SH-SY5Y (cell line): ENCODE results near the gene RPS26.

Experiments
- GATA2 ChIP-seq: IDR thresholded peaks from 2 replicates; pipeline ENCODE4 v1.6.1; 2011; ENCODE audit warnings: mild to moderate bottlenecking, low read depth, low read length
- GATA3 ChIP-seq: IDR thresholded peaks from 2 replicates; pipeline ENCODE4 v1.6.1; 2011; ENCODE audit warnings: low read depth, mild to moderate bottlenecking, low read length, moderate library complexity

RPS26 gene

GRCh38 chr12:56042843-56043242, 1.1 kb downstream of the RPS26 start:
- TF ChIP-seq GATA3 (no peak), GATA2 (no peak)

GRCh38 chr12:56046027-56046780, 4.5 kb downstream of the RPS26 start:
- no peak for TF ChIP-seq GATA2
- no peak for TF ChIP-seq GATA3

- TF ChIP-seq GATA3 (no peak), GATA2 (no peak)
Measured at GRCh38 chr12:56053407-56053893, 11.7 kb downstream of the RPS26 start.

DNA sequence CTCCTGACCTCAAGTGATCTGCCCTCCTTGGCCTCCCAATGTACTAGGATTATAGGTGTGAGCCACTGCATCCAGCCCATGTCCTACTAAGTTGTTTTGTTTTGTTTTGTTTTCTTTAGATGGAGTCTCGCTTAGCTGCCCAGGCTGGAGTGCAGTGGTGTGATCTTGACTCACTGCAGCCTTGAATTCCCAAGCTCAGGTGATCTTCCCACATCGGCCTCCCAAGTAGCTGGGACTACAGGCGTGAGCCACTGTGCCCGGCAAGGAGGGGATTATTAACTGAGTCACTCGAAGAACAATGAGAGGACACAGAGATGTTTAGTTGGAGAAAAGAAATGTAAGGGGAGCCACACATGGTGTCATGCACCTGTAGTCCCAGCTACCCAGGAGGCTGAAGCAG, 20.3 kb downstream of the RPS26 start:
- TF ChIP-seq GATA2 (no peak), GATA3 (no peak)

DNA sequence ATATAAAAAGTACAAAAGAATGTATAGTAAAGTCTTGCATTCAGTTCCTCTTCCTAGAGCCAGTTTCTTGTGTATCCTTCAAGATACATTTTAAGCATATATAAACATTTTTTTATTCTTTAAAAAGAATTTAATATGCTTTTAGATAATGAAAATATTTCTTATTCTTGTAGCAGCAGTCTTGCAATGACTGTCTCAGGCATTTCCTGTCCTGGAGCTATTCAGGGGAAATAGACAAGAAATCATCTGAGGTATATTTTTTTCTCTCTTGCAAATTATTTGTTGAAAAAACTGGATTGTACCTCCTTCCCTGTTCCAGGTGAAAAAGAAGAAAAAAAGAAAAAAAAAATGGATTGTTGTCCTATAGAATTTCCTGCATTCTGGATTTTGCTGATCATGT, 21.3 kb downstream of the RPS26 start:
- TF ChIP-seq GATA2 (no peak), GATA3 (no peak)

DNA sequence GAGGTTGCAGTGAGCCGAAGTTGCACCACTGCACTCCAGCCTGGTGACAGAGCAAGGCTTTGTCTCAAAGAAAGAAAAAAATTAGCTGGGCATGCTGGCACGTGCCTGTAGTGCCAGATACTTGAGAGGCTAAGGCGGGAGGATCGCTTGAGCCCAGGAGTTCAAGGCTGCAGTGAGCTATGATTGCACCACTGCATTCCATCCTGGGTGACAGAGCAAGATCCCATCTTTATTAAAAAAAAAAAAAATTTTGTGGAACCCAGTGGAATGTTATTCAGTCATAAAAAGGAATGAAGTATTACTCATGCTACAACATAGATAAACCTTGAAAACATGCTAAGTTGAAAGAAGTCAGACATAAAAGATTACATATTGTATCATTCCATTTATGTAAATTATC, 29.9 kb downstream of the RPS26 start:
- no peak for TF ChIP-seq GATA2
- TF ChIP-seq GATA3: no peak

DNA sequence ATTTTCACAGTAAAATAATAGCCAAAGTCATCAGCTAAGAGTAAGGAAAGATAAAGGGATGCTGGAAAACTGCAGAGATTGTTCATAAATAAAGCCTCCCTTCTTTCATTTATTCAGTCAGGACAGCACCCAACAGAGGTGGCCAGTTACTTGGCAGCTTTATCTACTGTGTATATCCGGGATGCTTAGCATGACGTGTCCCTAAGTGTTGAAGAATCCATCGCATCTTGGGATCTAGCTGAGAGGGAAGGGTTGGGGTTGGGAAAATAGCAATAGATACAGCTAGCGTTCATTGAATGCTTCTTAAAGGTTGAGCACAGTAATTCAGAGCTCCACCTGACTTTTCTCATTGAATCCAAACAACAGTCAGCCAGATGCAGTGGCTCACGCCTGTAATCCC, 32.7 kb downstream of the RPS26 start:
- no peak for TF ChIP-seq GATA2
- TF ChIP-seq GATA3: no peak

DNA sequence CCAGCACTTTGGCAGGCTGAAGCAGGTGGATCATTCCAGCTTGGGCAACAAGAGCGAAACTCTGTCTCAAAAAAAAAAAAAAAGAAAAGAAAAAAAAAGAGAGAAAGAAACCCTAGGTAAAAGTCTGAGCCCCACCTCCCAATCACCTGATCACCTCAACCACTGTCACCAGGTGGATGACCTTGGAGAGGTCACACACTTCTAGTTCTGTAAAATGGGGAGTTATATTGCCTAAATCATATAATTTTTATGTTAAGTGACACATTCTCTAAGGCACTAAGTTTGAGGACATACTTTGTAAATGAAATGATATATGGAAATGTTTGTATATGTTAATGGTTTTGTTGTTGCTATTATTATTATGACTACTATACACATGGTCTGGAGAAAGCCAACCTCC, 36.7 kb downstream of the RPS26 start:
- TF ChIP-seq GATA3: no peak
- TF ChIP-seq GATA2: no peak

DNA sequence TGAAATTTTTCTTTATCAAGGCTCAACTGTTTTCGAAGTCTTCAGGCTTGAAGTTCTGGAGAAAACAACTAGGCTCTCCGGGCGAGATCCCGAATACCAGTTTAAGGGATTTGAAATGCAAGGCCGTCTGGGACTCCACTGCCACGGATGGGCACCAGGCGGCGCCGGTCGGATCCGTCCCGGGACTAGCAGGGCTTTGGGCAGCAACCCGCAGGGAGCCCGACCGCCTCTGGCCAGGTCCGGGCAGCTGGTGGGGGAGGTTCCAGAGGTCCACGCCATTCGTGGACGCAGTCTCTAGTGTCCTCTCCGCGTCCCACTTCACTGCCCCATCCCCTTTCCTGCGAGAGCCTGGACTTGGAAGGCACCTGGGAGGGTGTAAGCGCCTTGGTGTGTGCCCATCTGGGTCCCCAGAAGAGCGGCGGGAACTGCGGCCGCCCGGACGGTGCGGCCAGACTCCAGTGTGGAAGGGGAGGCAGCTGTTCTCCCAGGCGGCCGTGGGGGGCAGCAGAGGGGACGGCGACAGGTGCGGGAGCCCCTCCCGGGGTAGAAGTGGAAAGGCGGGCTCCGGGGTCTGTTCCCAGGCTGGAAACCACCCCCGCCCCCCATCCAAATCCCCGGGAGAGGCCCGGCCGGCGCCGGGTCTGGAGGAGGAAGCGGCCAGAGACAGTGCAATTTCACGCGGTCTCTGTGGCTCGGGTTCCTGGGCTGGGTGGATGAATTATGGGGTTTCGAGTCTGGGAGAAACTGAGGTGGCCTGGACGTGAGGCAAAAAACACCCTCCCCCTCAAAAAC, 37.4 kb downstream of the RPS26 start:
- TF ChIP-seq GATA3 (no peak), GATA2 (no peak)

- TF ChIP-seq GATA3 (no peak), GATA2 (no peak)
Measured at GRCh38 chr12:56079723-56080555, 38.2 kb downstream of the RPS26 start, which contains the start of gene ERBB3. TSS of gene ERBB3 (plus strand) at chr12:56080165. CDS start at chr12:56080301, 136 bp downstream.

- TF ChIP-seq GATA3 (no peak), GATA2 (no peak)
Measured at GRCh38 chr12:56080556-56081138, 38.9 kb downstream of the RPS26 start.

DNA sequence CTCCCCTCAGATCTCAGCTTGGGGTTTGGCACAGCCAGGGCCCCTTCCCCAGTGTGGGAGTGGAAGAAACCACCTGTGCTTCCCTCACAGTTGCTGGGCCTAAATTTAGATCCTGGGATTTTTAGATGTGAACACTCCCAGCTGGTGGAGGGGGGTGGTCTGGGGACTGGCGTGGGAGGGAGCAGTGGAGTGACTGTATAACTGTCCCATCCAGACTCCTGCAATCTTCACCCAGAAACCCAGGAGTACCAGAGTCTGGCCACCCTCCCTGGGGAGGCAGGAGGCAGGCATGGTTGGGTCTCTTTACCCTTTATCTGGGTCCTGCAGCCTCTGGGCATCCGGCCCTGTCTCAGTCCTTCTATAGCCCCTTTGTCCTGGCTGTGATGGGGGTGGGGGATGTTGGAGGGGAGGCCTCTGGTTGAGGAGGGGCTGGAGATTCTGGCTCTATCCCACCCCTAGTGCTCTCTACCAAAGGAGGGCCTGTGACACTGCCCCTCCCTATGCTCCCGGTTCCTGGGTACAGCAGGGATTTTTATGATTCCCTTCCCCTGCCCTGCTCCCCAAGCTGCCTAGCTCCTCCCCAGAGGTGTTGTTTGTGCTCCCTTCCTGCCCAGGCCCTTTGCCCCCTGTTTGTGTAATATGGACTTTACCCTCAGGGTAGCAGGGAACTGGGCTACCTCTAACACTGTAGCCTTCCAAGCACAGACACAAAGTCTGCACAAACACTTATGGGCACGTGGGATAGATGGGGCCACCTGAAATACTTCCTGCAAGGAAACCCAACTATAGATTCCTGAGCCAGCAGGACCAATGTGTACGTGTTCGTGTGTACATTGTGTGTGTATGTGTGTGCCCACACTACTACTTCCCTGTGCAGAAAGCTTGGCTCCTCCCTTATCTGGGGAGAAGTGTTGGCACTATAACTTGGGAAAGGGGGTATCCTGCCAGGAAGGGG, 40.0 kb downstream of the RPS26 start:
- TF ChIP-seq GATA2 (no peak), GATA3 (no peak)

GRCh38 chr12:56082382-56082781, 40.7 kb downstream of the RPS26 start:
- no peak for TF ChIP-seq GATA3

DNA sequence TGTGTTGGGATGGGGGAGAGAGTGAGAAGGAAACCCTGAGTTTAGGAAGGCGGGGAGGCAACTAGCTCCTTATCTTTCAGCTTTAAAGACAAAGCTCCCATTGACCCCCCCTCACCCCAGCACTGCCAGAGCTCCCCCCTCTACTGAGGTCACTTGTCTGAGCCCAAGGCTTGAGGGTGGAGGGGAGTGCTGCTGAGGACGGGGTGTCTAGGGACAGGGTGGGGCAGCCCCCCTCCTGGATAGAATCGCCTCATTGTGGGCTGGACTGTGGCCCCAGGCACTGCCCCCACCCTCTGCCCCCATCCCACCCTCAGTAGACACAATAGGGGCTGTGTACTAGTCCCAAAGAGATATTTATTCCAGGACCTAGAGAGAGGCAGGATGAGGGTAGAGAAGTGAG, 41.2 kb downstream of the RPS26 start:
- TF ChIP-seq GATA3 (no peak), GATA2 (no peak)
